OCI-LY3 (cell line): ENCODE measurements around the gene APOLD1.

Experiments used
- EZH2phosphoT487 ChIP-seq: fragments of 200-600 bp; shearing (Covaris generic); IDR thresholded peaks from 2 replicates; pipeline ENCODE4 v1.6.1; 2018; ENCODE audit warnings: antibody characterized with exemption, mixed run types, low read depth
- TF ChIP-seq, protein P1 (sequence below): fragments of 200-600, 300-600 bp; sonication (generic); IDR thresholded peaks from 2 replicates; pipeline ENCODE4 v1.5.1; 2014; ENCODE audit warnings: antibody characterized with exemption, low read length, low read depth

- TF ChIP-seq, protein P1, sequence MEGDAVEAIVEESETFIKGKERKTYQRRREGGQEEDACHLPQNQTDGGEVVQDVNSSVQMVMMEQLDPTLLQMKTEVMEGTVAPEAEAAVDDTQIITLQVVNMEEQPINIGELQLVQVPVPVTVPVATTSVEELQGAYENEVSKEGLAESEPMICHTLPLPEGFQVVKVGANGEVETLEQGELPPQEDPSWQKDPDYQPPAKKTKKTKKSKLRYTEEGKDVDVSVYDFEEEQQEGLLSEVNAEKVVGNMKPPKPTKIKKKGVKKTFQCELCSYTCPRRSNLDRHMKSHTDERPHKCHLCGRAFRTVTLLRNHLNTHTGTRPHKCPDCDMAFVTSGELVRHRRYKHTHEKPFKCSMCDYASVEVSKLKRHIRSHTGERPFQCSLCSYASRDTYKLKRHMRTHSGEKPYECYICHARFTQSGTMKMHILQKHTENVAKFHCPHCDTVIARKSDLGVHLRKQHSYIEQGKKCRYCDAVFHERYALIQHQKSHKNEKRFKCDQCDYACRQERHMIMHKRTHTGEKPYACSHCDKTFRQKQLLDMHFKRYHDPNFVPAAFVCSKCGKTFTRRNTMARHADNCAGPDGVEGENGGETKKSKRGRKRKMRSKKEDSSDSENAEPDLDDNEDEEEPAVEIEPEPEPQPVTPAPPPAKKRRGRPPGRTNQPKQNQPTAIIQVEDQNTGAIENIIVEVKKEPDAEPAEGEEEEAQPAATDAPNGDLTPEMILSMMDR: no peak
- TF ChIP-seq EZH2phosphoT487: no peak
Observed at GRCh38 chr12:12839003-12839395, 53.5 kb downstream of the APOLD1 start.
